Measurements from ENCODE around the gene SUSD1.

- no peak for TF ChIP-seq CTCF (IDR thresholded peaks at IDR 0.05)
- no peak for TF ChIP-seq POLR2A (IDR thresholded peaks at IDR 0.05)
These were observed 168.6 kb downstream of the SUSD1 start for GRCh38 chr9:112006361-112007020.

All from lower leg skin (tissue), 3 donors.